WTC11 (cell line): ENCODE results near the gene SERPINF2. TPM values are rescaled to one million over a fixed set of nuclear protein-coding genes. Genes with fewer than 3 reads are reported as not detected.

Experiments
- ATAC-seq: fragments of 200-7000 bp; cut with Tn5 transposase; 2 replicates; pipeline ENCODE4 v1.10.0; 2021; ENCODE audit warnings: mild to moderate bottlenecking, moderate library complexity
- CTCF ChIA-PET: fragments of 300-600 bp; sonication (Branson Sonifier 250); formaldehyde crosslinking; loops from one replicate; lab custom pipeline; 2021; ENCODE audit warnings: antibody characterized with exemption; lab: Charles Lee
- POLR2A ChIA-PET: fragments of 350-600 bp; sonication (Branson Sonifier 250); formaldehyde crosslinking; loops from one replicate; lab custom pipeline; 2021; ENCODE audit warnings: antibody characterized with exemption; lab: Charles Lee
- DNase-seq: peaks from one replicate; pipeline ENCODE4 v3.0.0; 2021; ENCODE audit warnings: low spot score
- H3K27ac Mint-ChIP-seq: 2 replicates; pipeline ENCODE4 v1.8.0; 2021; ENCODE audit warnings: mixed read lengths
- H3K27me3 Mint-ChIP-seq: 2 replicates; pipeline ENCODE4 v1.8.0; 2021; ENCODE audit warnings: low read depth, mild to moderate bottlenecking, moderate library complexity, mixed read lengths
- H3K36me3 Mint-ChIP-seq: 2 replicates; pipeline ENCODE4 v1.8.0; 2021; ENCODE audit warnings: mixed read lengths
- H3K4me1 Mint-ChIP-seq: 2 replicates; pipeline ENCODE4 v1.8.0; 2022; ENCODE audit warnings: mixed read lengths
- H3K4me3 Mint-ChIP-seq: 2 replicates; pipeline ENCODE4 v1.8.0; 2021; ENCODE audit warnings: mild to moderate bottlenecking, moderate library complexity, mixed read lengths
- H3K9me3 Mint-ChIP-seq: 2 replicates; pipeline ENCODE4 v1.8.0; 2021; ENCODE audit warnings: mixed read lengths
- AFF4 ChIP-seq: sonication (generic); formaldehyde crosslinking; IDR thresholded peaks from 2 replicates; pipeline ENCODE4 v1.8.1; 2023; ENCODE audit warnings: mild to moderate bottlenecking, missing genetic modification reagents, borderline replicate concordance
- ATF2 ChIP-seq: sonication (generic); formaldehyde crosslinking; IDR thresholded peaks from 2 replicates; pipeline ENCODE4 v1.8.1; 2022; ENCODE audit warnings: low read depth, missing genetic modification reagents, borderline replicate concordance
- CREB1 ChIP-seq: sonication (generic); formaldehyde crosslinking; IDR thresholded peaks from 2 replicates; pipeline ENCODE4 v1.8.0; 2023; ENCODE audit warnings: mild to moderate bottlenecking, missing genetic modification reagents
- ELF4 ChIP-seq: sonication (generic); formaldehyde crosslinking; IDR thresholded peaks from 2 replicates; pipeline ENCODE4 v1.8.1; 2022; ENCODE audit warnings: low read depth, mild to moderate bottlenecking, moderate library complexity, missing genetic modification reagents
- ETV6 ChIP-seq: sonication (generic); formaldehyde crosslinking; IDR thresholded peaks from 2 replicates; pipeline ENCODE4 v1.8.1; 2022; ENCODE audit warnings: mild to moderate bottlenecking, missing genetic modification reagents
- KAT7 ChIP-seq: sonication (generic); formaldehyde crosslinking; IDR thresholded peaks from 2 replicates; pipeline ENCODE4 v1.8.1; 2023; ENCODE audit warnings: missing genetic modification reagents, mild to moderate bottlenecking, borderline replicate concordance
- NR1H2 ChIP-seq: sonication (generic); formaldehyde crosslinking; IDR thresholded peaks from 2 replicates; pipeline ENCODE4 v1.9.0; 2021; ENCODE audit warnings: mild to moderate bottlenecking, moderate library complexity, missing genetic modification reagents
- TEAD4 ChIP-seq: sonication (generic); formaldehyde crosslinking; IDR thresholded peaks from 2 replicates; pipeline ENCODE4 v1.8.0; 2022; ENCODE audit warnings: mild to moderate bottlenecking, missing genetic modification reagents
- USF1 ChIP-seq: sonication (generic); formaldehyde crosslinking; IDR thresholded peaks from 2 replicates; pipeline ENCODE4 v1.8.0; 2022; ENCODE audit warnings: mild to moderate bottlenecking, missing genetic modification reagents
- ZBTB21 ChIP-seq: sonication (generic); formaldehyde crosslinking; IDR thresholded peaks from 2 replicates; pipeline ENCODE4 v1.8.1; 2023; ENCODE audit warnings: mild to moderate bottlenecking, missing genetic modification reagents, borderline replicate concordance
- ZBTB43 ChIP-seq: sonication (generic); formaldehyde crosslinking; IDR thresholded peaks from 2 replicates; pipeline ENCODE4 v1.8.1; 2023; ENCODE audit warnings: mild to moderate bottlenecking, missing genetic modification reagents
- total RNA-seq: library from RNA; stranded (reverse); gene quantifications from 3 replicates; pipeline ENCODE4 v1.2.3, GENCODE V29; 2021

SERPINF2 gene
- total RNA-seq, 1 experiment from 2014 or later, result 1.6 TPM

GRCh38 chr17:1803280-1803679 is 60.6 kb downstream of the SERPINF2 start:
- Mint-ChIP-seq H3K9me3 (no peaks in the 10 kb centered on the region), H3K4me3 (no peak overlapping the region), H3K27me3 (no peaks in the 10 kb centered on the region), H3K27ac (peak overlapping the region; percentile 57; the same call in 1 of the 2 replicates)
- CTCF ChIA-PET, result interaction anchor here (1.0 kb wide), 1 partner anchor 82 kb away, joined by 3 read pairs; no protein-coding TSS in a partner anchor
- TF ChIP-seq ZBTB21 (CRISPR knock-in tag), result no peak
- no peak for TF ChIP-seq ATF2 (CRISPR knock-in tag)
- TF ChIP-seq ZBTB43 (CRISPR knock-in tag), result no peak
- no peak for TF ChIP-seq USF1 (CRISPR knock-in tag)
- TF ChIP-seq TEAD4 (CRISPR knock-in tag), result no peak
- TF ChIP-seq CREB1 (CRISPR knock-in tag), result no peak
- no peak for TF ChIP-seq ELF4 (CRISPR knock-in tag)
- no peak for TF ChIP-seq KAT7
- no peak for TF ChIP-seq ETV6 (CRISPR knock-in tag)
- TF ChIP-seq NR1H2 (CRISPR knock-in tag), result no peak
- TF ChIP-seq AFF4 (CRISPR knock-in tag), result no peak
- TF ChIP-seq, all 79 proteins: peak for 0
- H3K4me1 Mint-ChIP-seq, result no peaks in the 10 kb centered on the region
- peaks cover 50% of the 10 kb centered on the region for H3K36me3 Mint-ChIP-seq
- DNase-seq (no peak), ATAC-seq (no peak)
- POLR2A ChIA-PET, result no interaction called here

Other genes with a start within 250 kb of the SERPINF2 start
- 17.1 to 26.8 TPM (median 18.5 TPM) in 3 replicates for gene INPP5K, start 226.3 kb upstream of the SERPINF2 start, total RNA-seq
- 58.3 to 68.4 TPM (median 60.2 TPM) in 3 replicates for gene PITPNA, start 180.1 kb upstream of the SERPINF2 start, total RNA-seq
- 10.3 to 11.6 TPM (median 11.0 TPM) in 3 replicates for gene SLC43A2, start 114.0 kb upstream of the SERPINF2 start, total RNA-seq
- gene SCARF1, start 97.1 kb upstream of the SERPINF2 start, total RNA-seq, result 3.7 to 5.4 TPM (median 4.9 TPM) in 3 replicates
- gene RILP, start 93.0 kb upstream of the SERPINF2 start, total RNA-seq, result 10.2 to 13.8 TPM (median 11.7 TPM) in 3 replicates
- 323 to 388 TPM (median 328 TPM) in 3 replicates for gene PRPF8, start 58.0 kb upstream of the SERPINF2 start, total RNA-seq
- gene TLCD2, start 32.5 kb upstream of the SERPINF2 start, total RNA-seq, result 1.4 to 1.9 TPM (median 1.4 TPM) in 3 replicates
- 14.0 to 16.4 TPM (median 15.1 TPM) in 3 replicates for gene WDR81, start 18.2 kb upstream of the SERPINF2 start, total RNA-seq
- gene SERPINF1, start 19.2 kb downstream of the SERPINF2 start, total RNA-seq, result 16.7 to 26.2 TPM (median 22.1 TPM) in 3 replicates
- gene SMYD4, start 87.0 kb downstream of the SERPINF2 start, total RNA-seq, result 24.1 to 28.8 TPM (median 28.2 TPM) in 3 replicates
- 158 to 177 TPM (median 163 TPM) in 3 replicates for gene RPA1, start 87.1 kb downstream of the SERPINF2 start, total RNA-seq